Coronary artery (tissue), 2 donors: ENCODE measurements around the gene SLC27A1.

Source experiments
- DNase-seq: peaks from one replicate; pipeline ENCODE4 v3.0.0-alpha.2; 2017; ENCODE audit warnings: low spot score
- H3K27ac ChIP-seq, 2 donors: fragments of 200-600 bp; sonication (generic); one replicate each; pipeline ENCODE4 v1.5.1; 2016 to 2019
- H3K4me3 ChIP-seq: fragments of 200-600 bp; sonication (generic); 2 replicates; pipeline ENCODE4 v1.5.1; 2016; ENCODE audit warnings: mild to moderate bottlenecking, moderate library complexity
- CTCF ChIP-seq: fragments of 200-600 bp; sonication (generic); IDR thresholded peaks from one replicate; pipeline ENCODE4 v1.5.1; 2019; ENCODE audit warnings: antibody characterized with exemption

SLC27A1 gene

GRCh38 chr19:17525141-17525540, 54.8 kb downstream of the SLC27A1 start:
- no peak for DNase-seq
- Histone ChIP-seq H3K4me3 (no peak overlapping the region), H3K27ac (no peak overlapping the region)
- no peak for TF ChIP-seq CTCF

DNA sequence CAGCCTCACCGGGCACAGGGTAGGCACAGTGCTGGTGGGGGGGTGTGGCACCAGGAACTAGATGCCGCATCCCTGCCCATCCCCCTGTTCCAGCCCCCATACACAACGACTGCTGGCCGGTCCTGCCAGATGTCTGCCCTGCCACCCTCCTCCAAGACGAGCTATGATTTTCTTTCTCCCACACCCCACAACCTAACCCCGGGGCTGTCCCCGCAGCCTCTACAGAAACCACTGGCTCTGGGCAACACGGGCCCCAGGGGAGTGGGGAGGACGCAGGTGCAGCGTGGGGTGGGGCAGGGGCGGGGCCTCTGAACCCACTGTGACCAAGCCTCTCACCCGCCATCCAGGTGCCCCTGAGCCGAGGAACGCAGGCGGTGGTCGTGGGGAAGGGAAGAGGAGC, 56.6 kb downstream of the SLC27A1 start:
- TF ChIP-seq CTCF = no peak
- DNase-seq = no peak
- Histone ChIP-seq H3K27ac (no peak overlapping the region), H3K4me3 (no peak overlapping the region)

DNA sequence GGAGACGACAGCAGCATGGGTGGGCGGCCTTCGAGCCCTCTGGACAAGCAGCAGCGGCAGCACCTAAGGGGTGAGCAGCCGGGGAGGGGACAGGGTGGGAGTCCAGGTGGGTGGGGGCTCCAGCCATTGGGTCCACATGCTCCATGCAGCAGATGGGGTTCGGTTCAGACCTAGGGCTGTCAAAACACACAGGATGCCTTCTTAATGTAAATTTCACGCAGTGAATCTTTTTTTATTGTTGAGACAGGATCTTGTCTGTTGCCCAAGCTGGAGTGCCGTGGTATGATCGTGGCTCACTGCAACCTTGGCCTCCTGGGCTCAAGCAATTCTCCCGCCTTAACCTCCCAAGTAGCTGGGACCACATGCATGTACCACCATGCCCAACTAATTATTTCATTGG, 57.0 kb downstream of the SLC27A1 start:
- no peak for TF ChIP-seq CTCF
- Histone ChIP-seq H3K27ac (no peak overlapping the region), H3K4me3 (no peak overlapping the region)
- DNase-seq = no peak

DNA sequence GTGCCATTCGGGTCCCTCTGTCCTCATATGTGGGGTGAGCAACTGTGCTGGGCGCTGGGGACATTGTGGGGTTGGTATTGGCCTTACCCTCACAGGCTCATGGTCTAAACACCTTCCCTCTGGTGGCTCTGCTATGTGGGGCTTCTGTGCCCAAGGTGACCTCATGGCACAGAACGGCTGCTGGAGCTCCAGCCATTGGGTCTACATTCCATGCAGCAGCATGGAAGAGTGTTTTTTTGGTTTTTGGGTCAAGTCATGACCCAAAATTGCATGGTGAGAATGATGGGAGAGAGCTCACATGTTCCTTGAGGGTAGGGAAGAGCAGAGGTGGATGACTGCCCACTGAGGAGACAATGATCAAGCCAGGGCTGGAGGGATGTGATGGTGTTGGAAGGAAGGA, 58.3 kb downstream of the SLC27A1 start:
- no peak for DNase-seq
- no peak for TF ChIP-seq CTCF
- H3K27ac ChIP-seq = no peak overlapping the region
- no peak overlapping the region for H3K4me3 ChIP-seq

GRCh38 chr19:17529239-17530158, 59.2 kb downstream of the SLC27A1 start:
- DNase-seq = no peak
- no peak for TF ChIP-seq CTCF

DNA sequence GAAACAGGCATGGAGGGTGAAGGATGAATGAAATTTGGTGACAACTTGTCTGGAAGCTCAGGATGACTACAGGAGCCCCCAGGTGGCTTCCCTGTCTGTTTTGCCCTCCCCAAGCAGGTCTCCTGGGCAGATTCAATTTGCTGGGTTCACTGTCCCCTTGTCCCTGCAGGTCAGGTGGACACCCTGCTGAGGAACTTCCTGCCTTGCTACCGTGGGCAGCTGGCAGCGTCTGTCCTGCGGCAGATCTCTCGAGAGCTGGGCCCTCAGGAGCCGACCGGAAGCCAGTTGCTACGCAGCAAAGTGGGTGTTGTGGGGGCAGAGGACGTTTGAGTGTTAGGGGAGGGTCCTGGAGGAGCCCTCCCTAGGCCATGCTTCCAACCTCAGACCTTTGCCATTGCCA, 60.3 kb downstream of the SLC27A1 start:
- no peak for DNase-seq
- TF ChIP-seq CTCF = no peak
- Histone ChIP-seq H3K4me3 (no peak overlapping the region), H3K27ac (no peak overlapping the region)

More at GRCh38 chr19:17529239-17530158, 59.2 kb downstream of the SLC27A1 start:
- Histone ChIP-seq H3K4me3 (no peak overlapping the region), H3K27ac (no peak overlapping the region)

DNA sequence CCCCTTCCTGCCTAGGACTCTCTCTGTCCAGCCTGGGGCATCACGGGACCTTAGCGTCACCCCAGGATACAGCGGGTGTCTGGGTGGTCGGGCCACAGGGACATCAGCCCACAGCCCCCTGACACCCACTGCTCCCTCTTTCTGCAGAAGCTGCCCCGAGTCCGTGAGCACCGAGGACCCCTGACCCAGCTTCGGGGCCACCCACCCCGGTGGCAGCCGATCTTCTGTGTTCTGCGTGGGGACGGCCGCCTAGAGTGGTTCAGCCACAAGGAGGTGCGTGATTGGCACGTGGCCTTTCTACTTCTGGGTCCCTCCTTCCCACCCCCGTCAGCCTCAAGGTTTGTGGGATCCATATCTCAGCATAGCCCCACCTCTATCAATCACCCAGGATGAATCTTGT, 61.8 kb downstream of the SLC27A1 start:
- TF ChIP-seq CTCF = no peak
- DNase-seq = no peak
- Histone ChIP-seq H3K4me3 (no peak overlapping the region), H3K27ac (no peak overlapping the region)
